Erythroblast (primary cell): ENCODE measurements around the gene ATRIP.

Source experiments
- GATA1 ChIP-seq: IDR thresholded peaks from 2 replicates; pipeline ENCODE4 v1.6.1; 2011; ENCODE audit warnings: low read depth, mild to moderate bottlenecking, control low read depth, low read length, moderate library complexity
- POLR2A ChIP-seq: IDR thresholded peaks from 2 replicates; pipeline ENCODE4 v1.6.1; 2011; ENCODE audit warnings: mild to moderate bottlenecking, low read length

GRCh38 chr3:48397767-48398681 is 48.5 kb upstream of the ATRIP start:
- TF ChIP-seq POLR2A (no peak), GATA1 (no peak)
